Stomach (tissue), 4 donors: Measurements from ENCODE around the gene CCSER1.

ENCODE experiments used
- POLR2A ChIP-seq, 4 donors: fragments of 450-650 bp; IDR thresholded peaks; one replicate each; pipeline ENCODE4 v1.6.1; 2016; ENCODE audit warnings: antibody characterized with exemption in 4 of 4, control low read depth in 2 of 4, mild to moderate bottlenecking in 1 of 4, moderate library complexity in 1 of 4
- POLR2AphosphoS5 ChIP-seq, 3 donors: sonication (generic); formaldehyde crosslinking; IDR thresholded peaks; one replicate each; pipeline ENCODE4 v1.6.1; 2016; ENCODE audit warnings: antibody characterized with exemption in 3 of 3
- TF ChIP-seq, protein P1 (sequence below), 7 experiments: fragments of 450-650 bp in 4 of 7; fragments of 200-600 bp in 3 of 7; sonication (generic) in 3 of 7; IDR thresholded peaks; one replicate each; pipeline ENCODE4 v1.5.1; 2016 to 2019; ENCODE audit warnings: antibody characterized with exemption in 7 of 7, control low read depth in 2 of 7, mild to moderate bottlenecking in 1 of 7

DNA sequence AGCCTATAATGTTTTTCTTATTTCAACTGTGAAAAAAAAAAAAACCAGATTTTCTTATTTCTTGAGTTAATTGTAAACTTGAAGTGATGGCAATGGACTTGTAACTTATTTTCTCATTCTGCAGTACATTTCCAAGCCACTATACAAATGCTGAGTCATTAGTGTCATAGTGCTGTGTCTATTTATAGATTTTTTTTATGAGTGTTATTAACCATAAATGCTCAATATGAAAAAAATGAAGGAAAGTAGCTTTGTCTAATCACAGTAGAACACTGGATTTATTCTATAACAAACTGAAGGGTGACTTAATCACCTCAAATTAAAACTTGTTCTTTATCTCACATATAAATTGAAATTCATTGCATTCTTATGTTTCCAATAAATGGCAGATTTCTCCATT, 718.6 kb downstream of the CCSER1 start:
- TF ChIP-seq, protein P1, sequence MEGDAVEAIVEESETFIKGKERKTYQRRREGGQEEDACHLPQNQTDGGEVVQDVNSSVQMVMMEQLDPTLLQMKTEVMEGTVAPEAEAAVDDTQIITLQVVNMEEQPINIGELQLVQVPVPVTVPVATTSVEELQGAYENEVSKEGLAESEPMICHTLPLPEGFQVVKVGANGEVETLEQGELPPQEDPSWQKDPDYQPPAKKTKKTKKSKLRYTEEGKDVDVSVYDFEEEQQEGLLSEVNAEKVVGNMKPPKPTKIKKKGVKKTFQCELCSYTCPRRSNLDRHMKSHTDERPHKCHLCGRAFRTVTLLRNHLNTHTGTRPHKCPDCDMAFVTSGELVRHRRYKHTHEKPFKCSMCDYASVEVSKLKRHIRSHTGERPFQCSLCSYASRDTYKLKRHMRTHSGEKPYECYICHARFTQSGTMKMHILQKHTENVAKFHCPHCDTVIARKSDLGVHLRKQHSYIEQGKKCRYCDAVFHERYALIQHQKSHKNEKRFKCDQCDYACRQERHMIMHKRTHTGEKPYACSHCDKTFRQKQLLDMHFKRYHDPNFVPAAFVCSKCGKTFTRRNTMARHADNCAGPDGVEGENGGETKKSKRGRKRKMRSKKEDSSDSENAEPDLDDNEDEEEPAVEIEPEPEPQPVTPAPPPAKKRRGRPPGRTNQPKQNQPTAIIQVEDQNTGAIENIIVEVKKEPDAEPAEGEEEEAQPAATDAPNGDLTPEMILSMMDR (IDR thresholded peaks at IDR 0.05): no peak
- TF ChIP-seq POLR2AphosphoS5 (IDR thresholded peaks at IDR 0.05) (no peak), POLR2A (IDR thresholded peaks at IDR 0.05) (no peak)
